Globus pallidus (tissue), 1 donor: ENCODE data around the gene PARD6B.
"Not testable (repeated sequence)": the region's sequence is repeated elsewhere in the genome, so short reads cannot be mapped to it uniquely, and the experiment has no call there.

Experiments used
- DNase-seq: peaks from one replicate; pipeline ENCODE4 v3.0.0-alpha.2; 2015; ENCODE audit warnings: low spot score

PARD6B gene

DNA sequence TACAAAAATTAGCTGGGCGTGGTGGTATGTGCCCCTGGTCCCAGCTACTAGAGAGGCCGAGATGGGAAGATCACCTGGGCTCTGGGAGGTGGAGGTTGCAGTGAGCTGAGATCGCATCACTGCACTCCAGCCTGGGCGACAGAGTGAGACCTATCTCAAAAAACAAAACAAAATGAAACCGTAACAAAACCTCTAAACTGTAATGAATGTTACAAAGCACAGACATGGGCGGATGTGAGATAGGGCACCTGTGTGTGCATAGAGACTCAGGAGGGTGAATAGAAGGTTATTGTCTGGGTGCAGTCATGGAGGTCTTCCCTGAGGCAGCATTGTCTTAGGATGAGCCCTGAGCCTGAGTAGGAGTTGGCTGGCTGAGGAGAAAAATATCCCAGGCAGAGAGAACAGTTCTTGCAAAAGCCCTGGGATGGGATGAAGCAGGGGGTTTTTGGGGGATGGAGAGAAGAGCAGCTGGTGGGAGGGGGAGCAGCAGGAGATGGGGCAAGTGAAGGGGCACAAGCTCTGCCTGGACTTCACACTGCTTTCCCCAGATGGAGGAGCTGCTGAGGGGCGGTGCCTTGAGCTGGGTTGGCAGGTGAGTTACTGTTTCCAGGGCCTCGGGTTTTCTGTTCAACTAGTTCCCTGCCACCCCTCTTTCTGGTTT lies 68.6 kb downstream of the PARD6B start:
- DNase-seq = no peak

DNA sequence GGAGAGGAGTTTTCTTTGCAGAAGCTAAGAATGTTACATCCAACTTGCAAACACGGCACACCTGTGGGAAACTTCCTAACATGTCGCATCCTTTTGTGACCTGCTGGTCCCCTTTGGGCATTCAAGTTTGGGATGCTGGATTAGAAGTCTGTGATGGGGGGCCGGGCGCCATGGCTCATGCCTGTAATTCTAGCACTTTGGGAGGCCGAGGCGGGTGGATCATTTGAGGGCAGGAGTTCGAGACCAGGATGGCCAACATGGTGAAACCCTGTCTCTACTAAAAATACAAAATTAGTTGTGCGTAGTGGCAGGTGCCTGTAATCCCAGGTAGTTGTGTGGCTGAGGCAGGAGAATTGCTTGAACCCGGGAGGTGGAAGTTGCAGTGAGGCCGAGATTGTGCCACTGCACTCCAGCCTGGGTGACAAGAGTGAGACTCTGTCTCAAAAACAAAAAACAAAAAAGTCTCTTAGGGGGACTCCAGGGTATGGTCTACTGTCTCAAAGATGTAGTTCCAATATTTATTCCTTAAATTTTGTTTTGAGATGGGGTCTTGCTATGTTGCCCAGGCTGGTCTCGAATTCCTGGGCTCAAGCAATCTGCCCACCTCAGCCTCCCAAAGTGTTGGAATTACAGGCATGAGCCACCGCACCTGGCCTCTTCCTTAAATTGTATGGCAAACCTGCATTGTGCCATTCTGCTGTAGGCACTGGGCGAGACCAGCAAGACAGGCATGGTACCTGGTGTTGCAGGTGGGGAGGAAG lies 69.8 kb downstream of the PARD6B start:
- DNase-seq = not testable (repeated sequence)

DNA sequence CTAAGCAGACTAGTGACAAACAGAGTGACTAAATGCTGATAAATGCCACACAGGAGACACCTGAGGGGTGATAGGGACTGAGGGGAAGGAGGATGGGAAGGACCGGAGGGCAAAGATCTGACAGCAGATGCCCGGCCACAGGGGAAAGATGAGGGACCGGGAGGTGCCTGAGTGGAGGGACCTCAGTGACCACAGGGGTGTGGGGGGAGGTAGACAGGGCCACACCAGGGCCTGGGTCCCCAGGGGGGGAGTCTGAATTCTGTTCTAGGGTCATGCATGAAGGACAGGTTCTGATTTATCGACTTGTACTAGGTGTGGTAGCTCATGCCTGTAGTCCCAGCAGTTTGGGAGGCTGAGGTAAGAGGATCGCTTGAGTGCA lies 70.4 kb downstream of the PARD6B start:
- no peak for DNase-seq

DNA sequence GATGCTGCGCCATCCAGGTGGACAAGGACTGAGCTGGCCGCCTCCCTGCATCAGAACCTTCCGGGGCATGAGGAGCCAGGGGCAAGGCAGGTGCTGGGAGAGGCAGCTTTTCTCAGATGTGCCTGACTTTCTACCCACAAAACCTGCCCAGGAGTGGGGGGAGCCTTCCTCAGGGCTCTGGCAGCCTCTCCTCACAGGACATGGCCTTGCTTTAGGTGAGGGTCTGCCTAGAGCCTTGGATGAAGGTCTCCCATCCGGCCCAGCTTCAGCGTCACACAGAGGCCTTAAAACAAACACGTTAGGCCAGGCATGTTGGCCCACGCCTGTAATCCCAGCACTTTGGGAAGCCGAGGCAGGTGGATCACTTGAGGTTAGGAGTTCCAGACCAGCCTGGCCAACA lies 70.9 kb downstream of the PARD6B start:
- DNase-seq = no peak

DNA sequence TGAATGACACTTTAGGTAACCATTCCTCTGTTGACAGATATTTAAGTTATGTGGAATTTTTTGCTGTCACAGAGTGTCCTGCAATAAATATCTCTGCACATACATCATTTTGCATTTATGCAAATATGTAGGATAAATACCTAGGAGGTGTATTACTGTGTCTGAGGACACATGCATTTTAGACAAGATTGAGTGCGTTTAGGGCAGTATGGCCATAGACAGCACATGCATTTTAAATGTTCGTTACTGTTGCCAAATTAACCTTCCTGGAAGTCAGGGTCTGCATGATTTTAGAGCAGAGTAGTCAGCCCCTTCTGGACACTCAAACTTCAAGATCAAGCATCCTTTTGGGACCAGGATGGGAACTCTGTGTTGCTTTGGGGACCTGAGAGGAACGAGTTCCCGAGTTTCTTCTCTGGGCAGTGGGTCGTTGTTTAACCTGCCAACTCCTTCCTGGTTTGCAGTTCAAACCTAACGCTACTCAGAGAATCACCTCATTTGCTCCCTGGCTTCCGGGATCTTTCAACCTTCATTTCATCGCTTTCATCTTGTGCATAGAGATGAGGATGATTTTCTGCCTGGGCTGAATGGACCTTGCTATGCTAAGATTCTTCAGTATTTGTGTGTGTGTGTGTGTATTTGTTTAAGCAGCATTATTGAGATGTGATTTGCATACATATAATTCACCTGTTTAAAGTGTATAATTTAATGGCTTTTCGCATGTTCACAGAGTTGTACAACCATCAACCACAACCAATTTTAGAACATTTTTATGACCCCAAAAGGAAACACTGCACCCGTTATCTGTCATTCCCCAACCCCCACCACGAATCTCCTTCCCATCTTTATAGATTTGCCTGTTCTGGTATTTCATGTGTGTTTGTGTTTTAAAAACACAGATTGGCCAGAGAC lies 73.3 kb downstream of the PARD6B start:
- no peak for DNase-seq

DNA sequence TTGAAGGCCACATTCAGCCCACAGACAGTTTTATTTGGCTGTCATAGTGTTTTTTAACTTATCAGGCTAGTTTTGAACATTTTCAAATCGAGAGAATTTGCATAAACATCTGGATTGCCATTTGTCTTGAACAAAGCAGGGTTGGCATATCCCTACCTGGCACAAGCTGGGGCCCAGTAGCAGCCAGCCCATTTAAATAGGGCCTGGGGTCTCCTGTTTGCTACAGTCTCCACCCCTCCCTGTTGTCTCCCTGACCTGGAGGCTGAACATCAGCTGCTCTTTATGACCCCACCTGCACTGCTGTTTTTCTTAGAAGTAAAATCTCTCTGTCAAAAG lies 73.9 kb downstream of the PARD6B start:
- DNase-seq = no peak

DNA sequence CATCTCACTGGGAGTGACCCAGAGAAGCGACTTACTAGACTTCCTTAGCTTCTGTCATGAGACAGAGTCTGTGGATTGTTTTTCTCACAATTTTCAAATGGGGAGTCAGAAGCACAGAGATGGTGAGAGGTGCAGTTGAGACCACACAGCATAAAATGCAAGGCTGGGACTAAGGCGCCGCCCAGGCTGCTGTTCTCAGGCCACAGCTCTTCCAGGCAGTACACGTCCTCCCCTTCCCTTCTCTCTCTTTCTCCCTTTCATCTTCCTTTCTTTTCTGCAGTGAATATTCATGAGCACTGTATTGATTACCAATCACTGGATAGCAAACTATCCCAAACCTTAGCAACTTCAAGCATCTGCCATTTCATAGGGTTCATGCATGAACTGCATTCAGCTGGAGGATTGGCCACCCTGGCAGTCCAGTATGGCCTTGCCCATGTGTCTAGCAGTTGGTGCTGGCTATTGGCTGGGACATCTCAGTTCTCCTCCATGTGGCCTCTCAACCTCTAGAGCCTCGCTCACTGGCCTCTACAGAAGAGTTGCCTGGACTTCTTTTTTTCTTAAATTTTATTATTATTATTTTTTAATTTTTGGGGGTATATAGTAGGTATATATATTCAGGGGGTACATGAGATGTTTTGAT lies 74.9 kb downstream of the PARD6B start:
- DNase-seq = no peak
